HG02642 (cell line): Measurements from ENCODE around the gene LRRC8D.

Source experiments
- ATAC-seq: cut with Tn5 transposase; IDR thresholded peaks from one replicate; pipeline ENCODE4 v1.9.1; 2021; ENCODE audit warnings: mild to moderate bottlenecking; ENCODE audit not compliant: unreplicated experiment, poor library complexity

Gene LRRC8D

GRCh38 chr1:89890085-89890752 is 69.4 kb downstream of the LRRC8D start:
- ATAC-seq, result no peak

GRCh38 chr1:89892816-89893215 is 72.0 kb downstream of the LRRC8D start:
- ATAC-seq, result no peak

DNA sequence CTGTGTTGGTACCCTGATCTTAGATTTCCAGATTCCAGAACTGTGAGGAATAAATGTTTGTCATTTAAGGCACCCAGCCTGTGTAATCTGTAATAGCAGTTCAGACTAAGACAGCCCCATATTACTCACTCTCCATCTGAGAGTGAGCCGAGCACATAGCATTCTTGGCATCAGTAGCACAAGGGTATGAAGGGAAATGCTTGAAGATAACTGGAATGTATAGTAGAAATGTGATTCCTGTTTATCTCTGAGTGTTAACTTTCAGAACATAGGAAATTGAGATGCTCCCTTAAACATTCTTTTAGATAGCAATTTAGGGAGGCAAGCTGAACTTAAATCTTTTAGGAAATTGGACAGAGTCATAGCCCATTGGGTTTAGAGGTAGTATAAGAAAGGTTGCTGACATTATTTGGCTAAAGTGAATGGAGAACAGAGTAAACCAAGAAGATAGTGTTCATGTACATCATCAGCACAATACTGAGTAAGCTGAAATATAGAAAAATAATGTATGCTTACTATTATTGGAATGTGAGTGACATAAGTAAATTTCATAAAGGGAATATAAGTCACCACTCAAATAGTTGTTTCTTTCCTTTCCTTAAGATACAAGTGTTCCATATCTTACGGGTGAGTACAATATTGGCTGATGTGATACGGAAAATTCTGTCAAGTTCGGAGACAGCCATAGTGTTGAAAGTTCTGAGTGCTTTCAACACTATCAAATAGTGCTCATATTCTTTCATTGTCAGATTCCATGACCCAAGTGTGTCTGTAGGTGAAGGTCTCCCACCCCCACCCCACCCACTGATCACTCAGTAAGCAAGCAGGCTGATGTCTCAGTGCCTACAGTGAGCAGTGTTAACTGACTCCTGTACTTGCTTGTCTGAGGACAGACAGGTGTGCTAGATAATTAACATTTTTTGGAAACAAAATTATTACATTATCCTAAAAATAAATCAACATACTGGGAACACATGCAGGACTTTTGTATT is 73.7 kb downstream of the LRRC8D start:
- no peak for ATAC-seq

- no peak for ATAC-seq
Measured at GRCh38 chr1:89896105-89896942, 75.5 kb downstream of the LRRC8D start.

DNA sequence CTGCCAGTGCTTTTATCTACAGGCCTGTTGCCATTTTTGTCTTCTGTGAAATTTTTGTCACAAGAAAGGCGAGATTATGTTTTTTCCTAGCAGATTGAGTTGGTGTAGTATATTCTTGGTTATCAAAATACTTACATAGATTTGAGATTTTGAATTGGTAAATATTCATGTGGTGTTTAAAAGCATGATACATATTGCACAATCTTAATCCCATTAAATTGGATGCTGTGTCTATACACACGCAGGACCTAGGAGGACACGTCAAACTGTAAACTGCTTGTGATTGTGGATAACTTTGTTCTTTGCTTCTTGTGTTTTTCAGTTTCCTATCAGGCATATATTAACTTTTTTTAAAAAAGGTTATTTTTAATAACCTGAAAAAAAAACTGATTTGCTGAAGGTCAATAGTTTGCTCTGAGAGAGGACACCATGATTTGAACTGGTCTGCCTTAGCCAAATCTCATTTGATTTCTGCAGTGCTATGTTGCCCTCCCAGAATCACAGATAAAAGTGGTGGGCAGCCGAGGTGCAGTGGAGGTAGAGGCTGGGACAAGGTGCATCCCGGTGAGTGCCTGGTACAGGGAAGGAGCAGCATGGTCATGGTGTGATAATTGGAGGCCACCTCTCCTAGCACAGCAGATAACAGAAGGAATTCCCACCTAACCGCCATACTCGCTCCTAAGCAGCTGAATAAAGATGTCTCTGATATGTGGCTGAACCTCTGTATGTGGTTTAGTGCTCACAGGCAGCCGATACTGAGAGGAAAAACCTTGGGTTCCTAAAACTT is 76.7 kb downstream of the LRRC8D start:
- no peak for ATAC-seq

DNA sequence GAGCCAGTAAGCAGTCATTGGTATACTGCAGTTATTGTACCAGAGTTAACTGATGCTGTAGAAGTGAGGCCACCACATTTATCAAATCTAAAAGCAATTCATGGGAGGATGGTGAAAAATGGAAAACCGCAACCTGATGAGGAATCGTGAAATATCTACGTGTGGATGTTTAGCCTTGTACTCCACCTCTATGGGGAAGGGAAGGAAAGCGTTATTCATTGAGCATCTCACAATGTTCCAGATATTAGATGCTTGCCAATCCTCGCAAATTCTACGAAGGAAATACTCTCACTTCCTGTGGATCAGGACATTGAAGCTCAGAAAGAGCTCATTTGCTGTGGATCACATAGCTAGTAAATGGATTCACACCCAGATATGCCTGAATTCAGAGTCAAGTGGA is 77.3 kb downstream of the LRRC8D start:
- no peak for ATAC-seq

DNA sequence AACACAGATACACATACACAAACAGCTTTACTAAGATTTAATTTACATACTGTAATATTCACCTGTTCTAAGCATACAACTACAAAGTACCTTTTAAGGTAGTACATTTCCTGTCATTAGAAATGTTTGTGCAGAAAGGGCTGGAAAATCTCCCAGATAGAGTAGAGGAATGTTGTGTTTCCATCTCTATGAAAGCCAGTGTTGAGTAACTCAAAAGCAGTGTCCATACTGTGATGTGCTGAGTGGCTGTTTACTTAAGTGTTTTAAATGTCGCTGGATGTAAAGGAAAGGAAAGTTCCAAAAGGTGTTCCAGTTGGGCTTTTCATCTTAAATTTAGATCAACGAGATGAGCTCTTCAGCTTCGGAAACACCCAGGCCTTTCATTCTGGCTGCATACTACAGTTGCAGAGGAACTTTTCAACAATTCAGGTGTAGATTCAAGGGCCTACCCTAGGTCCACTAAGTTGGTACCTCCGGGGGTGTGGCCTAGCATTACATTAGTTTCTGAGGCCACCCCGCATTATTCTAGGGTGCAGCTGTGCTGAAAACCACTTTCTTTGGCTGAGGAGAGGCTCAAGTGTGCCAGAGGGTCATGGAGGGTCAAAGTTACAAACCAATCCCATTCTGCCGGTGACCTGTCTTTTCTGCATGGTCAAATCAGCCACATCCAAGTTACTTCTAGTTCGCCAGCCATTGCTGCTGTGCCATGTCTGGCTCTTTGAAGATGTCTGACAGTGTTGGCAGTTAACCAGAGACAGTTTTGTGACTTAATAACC is 78.1 kb downstream of the LRRC8D start:
- no peak for ATAC-seq

GRCh38 chr1:89900323-89900722 is 79.5 kb downstream of the LRRC8D start:
- ATAC-seq, result no peak

DNA sequence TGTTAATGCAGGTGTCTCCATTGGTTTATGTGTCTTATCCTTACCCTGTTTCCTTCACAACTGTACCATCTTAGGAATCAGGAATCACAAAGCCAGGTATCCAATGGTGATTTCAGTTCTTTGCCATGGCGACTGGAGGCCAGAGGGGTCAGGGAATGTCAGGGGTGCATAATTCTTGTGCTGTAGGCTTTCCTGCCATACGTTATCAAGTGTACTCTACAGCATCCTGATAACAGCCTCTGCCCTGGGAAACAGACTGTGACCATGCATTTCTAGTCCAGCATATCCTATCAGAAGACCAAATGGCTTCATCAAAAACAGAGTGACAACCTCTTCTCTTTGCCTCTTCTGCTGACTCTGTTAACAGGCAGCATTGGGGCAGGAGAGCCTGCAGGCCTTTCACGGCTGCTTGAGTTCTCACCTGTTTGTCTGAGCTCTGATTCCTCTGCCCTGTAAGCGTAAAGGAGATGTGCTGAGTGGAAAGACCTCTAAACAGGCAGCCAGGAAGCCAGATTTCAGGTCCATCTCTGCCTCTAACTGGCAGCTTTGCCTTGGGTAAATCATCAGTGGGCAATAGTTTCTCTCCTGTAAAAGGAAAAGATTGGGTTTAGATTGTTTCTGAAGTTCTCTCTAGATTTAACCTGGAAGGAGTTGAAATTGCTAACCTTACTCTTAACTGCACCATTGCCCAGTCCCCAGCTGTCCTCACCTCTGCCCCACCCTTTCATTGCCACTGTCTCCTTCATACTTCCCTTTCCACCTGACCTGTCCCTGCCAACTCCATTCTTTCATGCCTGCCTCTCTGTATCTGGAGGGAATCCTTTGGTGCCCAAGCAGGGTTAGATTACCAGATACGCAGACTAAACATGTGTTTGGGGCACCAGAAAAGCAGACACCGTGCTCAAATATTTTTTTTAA is 80.2 kb downstream of the LRRC8D start:
- no peak for ATAC-seq

DNA sequence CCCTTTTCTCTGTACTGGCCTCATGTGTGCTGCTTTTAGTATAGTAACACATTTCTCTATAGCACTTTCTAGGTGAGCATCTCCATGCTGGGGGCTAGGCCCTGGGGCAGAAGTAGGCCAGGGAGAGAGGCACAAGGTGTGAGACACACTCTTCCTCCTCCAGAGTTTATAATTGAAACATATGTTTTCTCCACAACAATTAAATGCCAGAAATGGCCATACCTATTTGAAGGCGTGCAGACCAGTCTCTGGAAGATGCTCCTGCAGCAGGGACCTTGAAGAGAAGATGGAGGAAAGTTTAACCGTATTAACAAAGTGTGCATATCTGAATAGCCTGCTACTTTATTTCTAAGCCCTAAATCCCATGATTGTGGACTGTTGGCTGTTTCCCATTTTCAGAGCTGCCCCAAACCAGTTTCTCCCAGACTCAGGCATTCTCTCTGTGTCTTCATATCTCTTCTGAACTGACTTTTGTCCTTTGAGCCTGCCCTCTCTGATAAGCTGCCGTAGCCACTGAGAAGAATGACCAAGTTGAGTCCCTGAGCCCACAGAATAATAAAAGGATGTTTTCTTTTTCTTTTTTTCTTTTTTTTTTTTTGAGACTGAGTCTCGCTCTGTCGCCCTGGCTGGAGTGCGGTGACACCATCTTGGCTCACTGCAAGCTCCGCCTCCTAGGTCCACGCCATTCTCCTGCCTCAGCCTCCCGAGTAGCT is 81.3 kb downstream of the LRRC8D start:
- no peak for ATAC-seq

DNA sequence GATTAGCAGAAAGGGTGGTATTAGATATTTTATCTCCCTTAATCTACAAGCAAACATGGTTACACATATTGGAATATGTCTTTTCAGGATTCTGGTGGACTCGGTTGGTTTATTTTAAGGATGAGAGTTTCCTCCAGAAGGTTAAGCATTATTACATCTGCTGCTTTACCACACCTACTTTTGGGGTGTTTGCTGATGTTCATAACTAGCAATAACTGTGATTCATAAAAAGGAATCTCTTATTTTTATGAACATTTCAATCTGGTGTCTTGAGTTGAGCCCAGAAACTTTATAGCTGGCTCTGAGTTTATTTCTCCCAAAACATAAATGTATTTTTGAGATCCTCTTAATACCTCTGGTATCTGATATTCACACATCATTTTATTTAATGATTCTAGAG is 82.7 kb downstream of the LRRC8D start:
- ATAC-seq, result no peak

DNA sequence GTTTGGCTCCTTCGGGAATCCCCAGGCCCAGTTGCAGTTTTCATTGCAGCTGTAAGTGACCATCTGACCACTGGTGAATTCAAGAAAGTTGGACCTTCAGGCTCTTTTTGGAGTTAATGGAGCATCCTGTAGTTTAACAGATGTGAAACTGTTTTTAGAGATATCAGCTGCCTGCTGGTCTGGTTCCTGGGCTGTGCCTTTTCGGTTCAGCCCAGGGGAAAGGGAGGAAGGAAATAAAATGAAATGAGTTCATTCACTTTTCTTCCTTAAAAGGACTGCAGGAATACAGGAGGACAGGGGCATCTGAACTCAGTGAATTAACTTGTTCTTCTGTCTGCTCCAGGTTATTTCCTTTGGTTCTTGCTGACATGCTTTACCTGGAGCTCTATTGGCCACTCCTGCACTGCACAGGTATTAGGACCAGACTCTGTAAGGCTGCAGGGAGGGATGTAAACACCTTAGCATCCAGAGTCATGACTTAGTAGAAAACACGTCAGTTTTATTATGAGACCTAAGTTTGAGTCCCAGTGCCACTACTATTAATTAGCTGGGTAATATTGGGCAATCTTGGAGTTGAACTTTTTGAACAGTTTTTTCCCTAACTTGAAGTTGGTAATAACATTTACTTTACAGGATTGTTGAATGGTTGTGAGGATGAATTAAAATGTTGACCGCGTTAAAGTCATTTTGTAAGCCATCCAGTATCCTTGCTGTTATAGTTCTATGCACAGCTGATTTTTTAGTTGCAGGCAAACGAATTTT is 83.6 kb downstream of the LRRC8D start:
- ATAC-seq, result no peak

GRCh38 chr1:89905395-89906058 is 84.7 kb downstream of the LRRC8D start:
- no peak for ATAC-seq

- ATAC-seq, result no peak
Measured at GRCh38 chr1:89906088-89906487, 85.3 kb downstream of the LRRC8D start.

GRCh38 chr1:89907727-89908212 is 86.9 kb downstream of the LRRC8D start:
- no peak for ATAC-seq

GRCh38 chr1:89908273-89908671 is 87.4 kb downstream of the LRRC8D start:
- no peak for ATAC-seq
